ENCODE results near the gene METTL5. TPM values are rescaled to one million over a fixed set of nuclear protein-coding genes. Genes with fewer than 3 reads are reported as not detected.
A peak's percentile ranks its signal among the peaks of the same experiment; 100 is the strongest.

The METTL5 gene
- total and polyA plus RNA-seq, 9 of the 15 experiments (the other 6 are each of a cell fraction or from before 2014, with no cell fraction given) = 149 to 471 (median 224) TPM

DNA sequence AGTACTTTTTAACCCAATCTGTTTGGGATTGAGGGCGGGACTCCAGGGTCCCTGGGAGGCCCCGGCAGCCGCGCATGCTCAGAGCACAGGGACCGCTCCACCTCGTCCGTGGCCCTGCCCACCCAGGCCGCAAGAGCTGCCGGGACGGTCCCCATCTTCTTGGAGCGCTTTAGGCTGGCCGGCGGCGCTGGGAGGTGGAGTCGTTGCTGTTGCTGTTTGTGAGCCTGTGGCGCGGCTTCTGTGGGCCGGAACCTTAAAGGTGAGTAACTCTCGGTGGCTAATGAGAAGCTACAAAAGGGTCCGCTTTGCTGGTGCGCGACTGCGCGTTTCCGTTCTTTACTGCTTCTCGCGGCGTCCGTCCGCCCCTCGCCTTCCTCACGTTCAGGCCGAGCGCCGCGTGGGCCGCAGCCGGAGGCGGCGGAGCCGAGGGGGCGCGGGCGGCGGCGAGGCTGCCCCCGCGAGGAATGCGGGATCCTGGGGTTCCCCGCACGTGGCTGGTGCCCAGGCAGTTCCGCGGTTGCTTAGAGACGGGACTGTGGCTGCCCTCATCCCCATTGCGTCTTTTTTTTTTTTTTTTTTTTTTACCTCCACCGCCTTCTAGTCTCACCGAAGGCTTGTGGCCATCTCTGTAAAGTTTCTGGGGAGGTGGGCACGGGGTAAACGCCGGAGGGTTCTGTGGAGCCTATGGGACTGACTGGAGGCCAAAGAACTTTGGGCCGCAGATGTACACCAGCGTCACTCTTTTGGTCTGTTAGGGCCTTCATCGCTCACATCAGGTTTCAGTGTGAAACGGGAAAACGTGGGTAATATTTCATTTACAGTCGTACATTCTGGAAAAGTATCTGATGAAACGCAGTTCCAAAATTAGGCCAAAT is 25.8 kb downstream of the METTL5 start, which contains the start of gene SSB (continued):
- TF ChIP-seq, protein P1, sequence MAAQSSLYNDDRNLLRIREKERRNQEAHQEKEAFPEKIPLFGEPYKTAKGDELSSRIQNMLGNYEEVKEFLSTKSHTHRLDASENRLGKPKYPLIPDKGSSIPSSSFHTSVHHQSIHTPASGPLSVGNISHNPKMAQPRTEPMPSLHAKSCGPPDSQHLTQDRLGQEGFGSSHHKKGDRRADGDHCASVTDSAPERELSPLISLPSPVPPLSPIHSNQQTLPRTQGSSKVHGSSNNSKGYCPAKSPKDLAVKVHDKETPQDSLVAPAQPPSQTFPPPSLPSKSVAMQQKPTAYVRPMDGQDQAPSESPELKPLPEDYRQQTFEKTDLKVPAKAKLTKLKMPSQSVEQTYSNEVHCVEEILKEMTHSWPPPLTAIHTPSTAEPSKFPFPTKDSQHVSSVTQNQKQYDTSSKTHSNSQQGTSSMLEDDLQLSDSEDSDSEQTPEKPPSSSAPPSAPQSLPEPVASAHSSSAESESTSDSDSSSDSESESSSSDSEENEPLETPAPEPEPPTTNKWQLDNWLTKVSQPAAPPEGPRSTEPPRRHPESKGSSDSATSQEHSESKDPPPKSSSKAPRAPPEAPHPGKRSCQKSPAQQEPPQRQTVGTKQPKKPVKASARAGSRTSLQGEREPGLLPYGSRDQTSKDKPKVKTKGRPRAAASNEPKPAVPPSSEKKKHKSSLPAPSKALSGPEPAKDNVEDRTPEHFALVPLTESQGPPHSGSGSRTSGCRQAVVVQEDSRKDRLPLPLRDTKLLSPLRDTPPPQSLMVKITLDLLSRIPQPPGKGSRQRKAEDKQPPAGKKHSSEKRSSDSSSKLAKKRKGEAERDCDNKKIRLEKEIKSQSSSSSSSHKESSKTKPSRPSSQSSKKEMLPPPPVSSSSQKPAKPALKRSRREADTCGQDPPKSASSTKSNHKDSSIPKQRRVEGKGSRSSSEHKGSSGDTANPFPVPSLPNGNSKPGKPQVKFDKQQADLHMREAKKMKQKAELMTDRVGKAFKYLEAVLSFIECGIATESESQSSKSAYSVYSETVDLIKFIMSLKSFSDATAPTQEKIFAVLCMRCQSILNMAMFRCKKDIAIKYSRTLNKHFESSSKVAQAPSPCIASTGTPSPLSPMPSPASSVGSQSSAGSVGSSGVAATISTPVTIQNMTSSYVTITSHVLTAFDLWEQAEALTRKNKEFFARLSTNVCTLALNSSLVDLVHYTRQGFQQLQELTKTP (IDR thresholded peaks at IDR 0.05; ENCODE audit: low read depth in 1 of 2, partially characterized antibody in 2 of 2) = no peak
- TF ChIP-seq EP300 (IDR thresholded peaks at IDR 0.05; ENCODE audit: low read length) = no peak
- no peak for TF ChIP-seq ZNF436 (CRISPR knock-in tag; IDR thresholded peaks at IDR 0.05)
- peak; percentile 68; the same call in 1 of the 2 replicates for TF ChIP-seq GATAD2B (IDR thresholded peaks at IDR 0.05; ENCODE audit: borderline replicate concordance)
- peak; percentile 70 to 86 for TF ChIP-seq MNT (conservative IDR thresholded peaks at IDR 0.05)
- no peak for TF ChIP-seq ARNT (IDR thresholded peaks at IDR 0.05)
- peak; percentile 57 for TF ChIP-seq CREB1 (IDR thresholded peaks at IDR 0.05)
- no peak for TF ChIP-seq CREB1 (CRISPR knock-in tag; IDR thresholded peaks at IDR 0.05)
- TF ChIP-seq CHD1 (IDR thresholded peaks at IDR 0.05; ENCODE audit: low read length) = peak; percentile 93
- TF ChIP-seq VEZF1 (CRISPR knock-in tag; IDR thresholded peaks at IDR 0.05) = 0 out of 2 replicates have a peak, but pooled peaks have one; percentile 26
- TF ChIP-seq FOXK2 (conservative IDR thresholded peaks at IDR 0.05 in 1 of 2, IDR thresholded peaks at IDR 0.05 in 1 of 2; ENCODE audit: low read depth in 2 of 2) = peak; percentile 63 to 88
- TF ChIP-seq CTCFL (IDR thresholded peaks at IDR 0.05; ENCODE audit: borderline replicate concordance, insufficient read depth, low read depth, low read length, poor library complexity, severe bottlenecking) = no peak
- TF ChIP-seq ZNF197 (CRISPR knock-in tag; IDR thresholded peaks at IDR 0.05; ENCODE audit: low read depth) = no peak
- peak; percentile 62 for TF ChIP-seq SOX6 (IDR thresholded peaks at IDR 0.05)
- peak; percentile 99 for TF ChIP-seq PHF8 (IDR thresholded peaks at IDR 0.05; ENCODE audit: borderline replicate concordance, low read length)
- no peak for TF ChIP-seq RBM15 (IDR thresholded peaks at IDR 0.05; ENCODE audit: insufficient read depth, low read length)
- TF ChIP-seq ZNF583 (CRISPR knock-in tag; IDR thresholded peaks at IDR 0.05) = no peak
- no peak; a peak in 1 of 3 replicates for TF ChIP-seq CBX3 (IDR thresholded peaks at IDR 0.05; ENCODE audit: borderline replicate concordance in 1 of 2, low read length in 2 of 2)

Measured in K562 (cell line).